ENCODE results near the gene ANKS6. TPM values are rescaled to one million over a fixed set of nuclear protein-coding genes. Genes with fewer than 3 reads are reported as not detected.

The ANKS6 gene
- polyA plus RNA-seq, 6 donors from 2014 or later = 2.0 to 8.5 (median 4.0) TPM

DNA sequence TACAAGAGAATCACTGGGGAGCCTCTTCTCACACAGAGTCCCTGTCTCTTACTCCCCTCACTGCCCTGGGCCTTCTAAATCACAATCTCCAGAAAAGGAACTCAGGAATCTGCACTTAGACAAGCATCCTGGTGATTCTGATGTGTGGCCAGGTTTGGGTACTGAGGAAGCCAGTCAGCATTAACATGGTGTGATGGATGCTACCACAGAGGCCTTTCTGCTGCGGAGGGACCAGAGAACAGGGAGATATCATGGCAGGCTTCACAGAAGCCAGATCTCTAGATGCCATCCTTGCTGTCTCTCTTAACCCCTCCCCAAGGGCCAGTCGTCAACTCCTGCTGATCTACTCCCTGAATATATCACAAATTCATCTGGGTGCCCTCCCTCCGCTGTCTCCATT, 1.6 kb downstream of the ANKS6 start:
- H3K36me3 Mint-ChIP-seq = no peaks in the 10 kb centered on the region
- peaks cover 0 to 6% (median 0%) of the 10 kb centered on the region in 3 donors for H3K27me3 Mint-ChIP-seq
- DNase-seq (no peak), ATAC-seq (ENCODE audit: low read depth in 2 of 2) (no peak)
- H3K9me3 Mint-ChIP-seq = peaks cover 0 to 10% (median 5%) of the 10 kb centered on the region in 7 donors
- peak overlapping the region in 3 of 6 donors; percentile 17 to 62 (median 43) for H3K27ac Mint-ChIP-seq
- H3K4me3 Mint-ChIP-seq = peak overlapping the region in 6 of 8 donors; percentile 53 to 93 (median 69)
- peaks cover 26 to 46% (median 35%) of the 10 kb centered on the region in 3 donors for H3K4me1 Mint-ChIP-seq

DNA sequence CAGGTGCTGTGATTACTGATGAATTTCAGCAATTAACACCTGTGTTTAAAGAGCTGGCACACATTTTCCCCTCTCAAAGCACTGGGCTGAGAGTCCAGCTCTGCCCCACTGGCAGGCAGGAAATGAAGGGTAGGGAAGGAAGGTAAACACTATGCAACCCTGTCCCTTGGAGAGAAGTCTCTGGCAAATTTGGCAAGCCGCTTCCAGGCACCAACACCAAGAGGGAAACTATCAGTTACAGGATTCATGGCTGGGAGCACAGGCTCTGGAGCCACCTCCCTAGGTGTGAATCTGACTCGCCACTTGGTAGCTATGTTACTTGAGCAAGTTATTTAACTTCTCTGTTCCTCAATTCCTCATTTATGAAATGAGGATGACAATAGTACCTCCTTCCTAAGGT, 3.3 kb downstream of the ANKS6 start:
- Mint-ChIP-seq H3K27ac (peak overlapping the region in 1 of 6 donors; percentile 31), H3K27me3 (peaks cover 0 to under 1% (median 0%) of the 10 kb centered on the region in 3 donors), H3K4me1 (peaks cover 26 to 46% (median 35%) of the 10 kb centered on the region in 3 donors), H3K36me3 (no peaks in the 10 kb centered on the region), H3K4me3 (peak overlapping the region in 1 of 8 donors; percentile 25), H3K9me3 (peaks cover 0 to under 1% (median 0%) of the 10 kb centered on the region in 7 donors)
- ATAC-seq (ENCODE audit: low read depth in 2 of 2) (no peak), DNase-seq (no peak)

GRCh38 chr9:98791608-98792490, 4.5 kb downstream of the ANKS6 start:
- Mint-ChIP-seq H3K27ac (peak overlapping the region in 3 of 6 donors; percentile 46 to 96 (median 62)), H3K4me3 (peak overlapping the region in 2 of 8 donors; percentile 25 to 69), H3K36me3 (no peaks in the 10 kb centered on the region), H3K9me3 (no peaks in the 10 kb centered on the region), H3K4me1 (peaks cover 20 to 37% (median 30%) of the 10 kb centered on the region in 3 donors), H3K27me3 (no peaks in the 10 kb centered on the region)
- DNase-seq (no peak), ATAC-seq (ENCODE audit: low read depth in 2 of 2) (no peak)

GRCh38 chr9:98790842-98791607, 5.3 kb downstream of the ANKS6 start:
- Mint-ChIP-seq H3K4me3 (no peak overlapping the region), H3K27ac (no peak overlapping the region), H3K4me1 (peaks cover 17 to 33% (median 28%) of the 10 kb centered on the region in 3 donors), H3K9me3 (no peaks in the 10 kb centered on the region), H3K27me3 (no peaks in the 10 kb centered on the region), H3K36me3 (no peaks in the 10 kb centered on the region)
- peak; percentile 41 for DNase-seq
- peak; percentile 61 to 64 for ATAC-seq (ENCODE audit: low read depth in 2 of 2)

DNA sequence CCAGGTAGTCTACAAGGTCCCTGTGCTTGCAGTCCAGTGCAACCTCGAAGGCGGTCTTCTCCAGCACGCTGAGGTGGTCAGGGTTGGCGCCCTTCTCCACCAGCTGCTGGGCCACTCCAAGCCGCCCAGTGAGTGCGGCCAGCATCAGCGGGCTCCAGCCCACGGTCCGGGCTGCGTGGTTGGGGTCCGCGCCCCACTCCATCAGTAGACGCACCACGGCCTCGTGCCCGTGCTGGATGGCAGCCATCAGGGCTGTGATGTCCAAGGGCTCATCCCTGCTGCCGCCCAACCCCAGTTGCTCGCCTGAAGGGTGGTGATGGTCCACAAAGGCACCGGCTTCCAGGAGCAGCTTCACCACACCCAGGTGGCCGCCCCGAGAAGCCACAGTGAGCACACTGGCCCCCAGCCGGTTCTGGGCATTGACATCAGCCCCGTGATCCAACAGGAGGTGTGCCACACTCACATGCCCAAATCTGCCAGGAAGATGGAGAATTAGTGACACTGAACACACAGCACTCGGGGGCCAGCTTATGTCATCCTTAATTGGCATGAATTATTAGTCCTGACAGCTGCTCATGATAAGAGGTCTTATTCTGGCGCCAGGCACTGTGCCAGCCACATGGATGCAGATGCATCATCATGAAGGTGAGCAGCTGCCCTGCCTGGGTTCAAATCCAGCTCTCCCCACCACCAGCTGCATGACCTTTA, 6.1 kb downstream of the ANKS6 start:
- no peak for ATAC-seq (ENCODE audit: low read depth in 2 of 2)
- Mint-ChIP-seq H3K4me3 (no peak overlapping the region), H3K27ac (no peak overlapping the region), H3K9me3 (no peaks in the 10 kb centered on the region), H3K27me3 (no peaks in the 10 kb centered on the region), H3K4me1 (peaks cover 11 to 28% (median 23%) of the 10 kb centered on the region in 3 donors), H3K36me3 (no peaks in the 10 kb centered on the region)
- no peak for DNase-seq

- Mint-ChIP-seq H3K4me1 (peaks cover 6 to 23% (median 16%) of the 10 kb centered on the region in 3 donors), H3K36me3 (no peaks in the 10 kb centered on the region), H3K27me3 (no peaks in the 10 kb centered on the region), H3K9me3 (no peaks in the 10 kb centered on the region), H3K4me3 (no peak overlapping the region), H3K27ac (no peak overlapping the region)
- no peak for ATAC-seq (ENCODE audit: low read depth in 2 of 2)
- DNase-seq = no peak
Observed at GRCh38 chr9:98789483-98790133, 6.7 kb downstream of the ANKS6 start.

DNA sequence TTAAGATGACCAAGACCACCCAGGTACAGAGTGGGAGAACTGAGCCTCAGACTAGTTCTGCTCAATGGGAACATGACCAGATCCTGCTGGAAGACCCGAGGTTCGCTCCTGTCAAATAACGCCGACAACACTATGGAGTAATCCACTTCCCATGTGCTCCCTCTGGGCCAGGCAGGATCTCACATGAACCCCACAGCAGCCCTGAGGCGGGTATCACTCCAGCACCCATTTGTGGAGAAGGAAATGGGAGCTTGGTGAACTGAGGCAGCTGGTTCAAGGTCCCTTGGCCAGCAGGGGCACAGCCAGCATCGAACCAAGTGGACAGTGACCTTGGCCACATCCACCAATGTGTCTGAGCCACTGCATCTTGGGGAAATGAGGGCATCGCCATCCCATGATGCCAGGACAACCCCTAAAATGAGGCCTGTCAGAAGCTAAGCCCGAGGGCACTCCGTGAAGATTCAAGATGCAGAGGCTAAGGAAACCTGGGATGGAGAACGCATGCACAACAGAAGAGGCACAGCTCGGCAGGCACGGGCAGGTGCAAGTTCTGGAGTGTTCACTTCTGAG, 8.5 kb downstream of the ANKS6 start:
- DNase-seq (no peak), ATAC-seq (ENCODE audit: low read depth in 2 of 2) (no peak)
- Mint-ChIP-seq H3K36me3 (peaks cover 0 to 6% of the 10 kb centered on the region in 2 donors), H3K4me1 (peaks cover 6 to 17% (median 14%) of the 10 kb centered on the region in 3 donors), H3K27me3 (no peaks in the 10 kb centered on the region), H3K4me3 (no peak overlapping the region), H3K27ac (no peak overlapping the region), H3K9me3 (no peaks in the 10 kb centered on the region)

DNA sequence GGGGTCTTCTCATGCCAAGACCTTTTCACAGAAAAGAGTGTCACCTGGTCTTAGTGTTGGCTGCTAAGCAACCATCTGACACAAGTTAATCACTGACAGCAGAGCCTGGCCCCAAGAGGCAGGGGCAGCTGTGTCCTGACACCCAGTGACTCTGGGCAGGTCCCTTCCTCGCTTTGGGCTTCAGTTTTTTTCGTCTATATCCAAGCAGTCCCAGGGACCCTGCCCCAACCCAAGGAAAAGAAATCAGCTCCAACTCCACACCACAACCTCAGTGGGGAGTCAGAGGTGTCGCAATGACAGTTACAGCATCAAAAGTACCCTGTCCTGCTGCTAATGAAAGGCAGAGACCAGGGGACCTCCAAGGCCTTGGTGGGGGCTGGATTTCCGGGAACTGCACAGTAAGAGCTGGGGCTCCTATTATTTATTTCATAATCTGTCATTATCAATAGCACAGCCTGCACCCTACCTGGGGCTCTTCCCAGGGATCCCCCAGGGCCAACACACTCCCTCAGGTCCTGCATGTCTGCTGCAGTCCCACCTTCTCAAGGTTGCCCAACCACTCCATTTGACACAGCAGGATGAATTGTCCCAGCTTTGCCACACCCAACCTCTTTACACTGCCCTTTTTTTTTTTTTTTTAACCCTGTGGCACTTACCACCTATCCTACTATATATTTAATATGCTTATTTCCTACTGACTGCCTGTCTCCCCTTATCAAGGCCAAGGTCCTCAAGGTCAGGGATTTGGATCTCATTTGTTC, 9.4 kb downstream of the ANKS6 start:
- H3K4me1 Mint-ChIP-seq = peaks cover 2 to 12% (median 9%) of the 10 kb centered on the region in 3 donors
- peak overlapping the region in 2 of 6 donors; percentile 26 to 56 for H3K27ac Mint-ChIP-seq
- H3K27me3 Mint-ChIP-seq = no peaks in the 10 kb centered on the region
- H3K36me3 Mint-ChIP-seq = peaks cover 0 to 15% of the 10 kb centered on the region in 2 donors
- ATAC-seq (ENCODE audit: low read depth in 2 of 2) (no peak), DNase-seq (no peak)
- no peaks in the 10 kb centered on the region for H3K9me3 Mint-ChIP-seq
- H3K4me3 Mint-ChIP-seq = no peak overlapping the region

DNA sequence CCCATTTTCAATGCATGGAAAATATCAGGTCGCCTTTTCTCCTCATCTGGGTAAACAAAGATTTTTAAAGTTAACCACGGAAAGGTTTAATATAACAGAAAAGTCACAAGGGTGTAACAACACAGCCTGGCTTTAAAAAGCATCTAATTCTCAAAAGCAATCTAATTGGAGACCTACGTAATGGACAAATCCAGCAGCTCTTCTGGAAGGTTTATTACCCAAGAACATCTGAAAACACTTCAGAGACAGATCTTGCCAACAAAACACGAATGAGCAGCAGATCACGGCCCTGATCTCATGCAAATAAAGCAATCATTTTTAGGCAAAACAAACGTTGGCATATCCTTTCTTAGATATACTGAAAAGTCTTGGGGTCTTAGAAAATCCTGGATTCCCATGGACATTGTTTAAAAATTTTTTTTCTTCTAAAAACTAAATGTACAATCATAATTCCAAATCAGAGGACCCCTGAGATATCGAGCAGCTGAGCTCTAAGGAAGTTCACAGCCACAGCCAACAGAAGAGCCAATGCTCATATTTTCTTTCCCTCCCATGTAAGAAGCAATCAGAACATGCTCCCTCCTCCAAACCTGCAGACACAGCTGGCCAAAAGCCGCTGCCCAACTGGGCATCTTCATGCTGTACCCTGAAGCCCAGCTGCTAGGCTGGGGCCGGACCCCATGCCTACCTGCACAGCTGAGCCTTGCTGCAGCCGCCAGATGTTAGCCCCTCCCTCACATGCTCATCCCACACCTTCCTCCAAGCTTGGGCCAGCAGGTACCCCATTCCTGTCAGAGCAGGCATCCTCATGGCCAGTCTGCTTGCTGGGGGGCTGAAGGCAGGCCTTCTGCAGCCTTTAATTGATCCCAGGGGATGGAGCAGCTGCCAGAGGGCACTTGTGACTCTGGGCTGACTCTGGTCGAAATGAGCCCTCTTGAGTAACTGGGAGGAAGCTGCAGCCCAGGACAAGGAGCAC, 11.2 kb downstream of the ANKS6 start:
- ATAC-seq (ENCODE audit: low read depth in 2 of 2) (no peak), DNase-seq (no peak)
- Mint-ChIP-seq H3K4me3 (no peak overlapping the region), H3K4me1 (no peaks in the 10 kb centered on the region), H3K9me3 (no peaks in the 10 kb centered on the region), H3K27me3 (no peaks in the 10 kb centered on the region), H3K27ac (no peak overlapping the region), H3K36me3 (peaks cover 0 to 17% of the 10 kb centered on the region in 2 donors)

GRCh38 chr9:98783518-98784226, 12.7 kb downstream of the ANKS6 start:
- Mint-ChIP-seq H3K27ac (no peak overlapping the region), H3K4me3 (no peak overlapping the region), H3K4me1 (no peaks in the 10 kb centered on the region), H3K27me3 (no peaks in the 10 kb centered on the region), H3K36me3 (peaks cover 0 to 17% of the 10 kb centered on the region in 2 donors), H3K9me3 (no peaks in the 10 kb centered on the region)
- ATAC-seq (ENCODE audit: low read depth in 2 of 2) (no peak), DNase-seq (no peak)

Data from naive B cell (primary cell).